Measurements from ENCODE around the gene TCF3. TPM values are rescaled to one million over a fixed set of nuclear protein-coding genes. Genes with fewer than 3 reads are reported as not detected.

Gene TCF3
- total RNA-seq, 1 experiment from 2014 or later = 304 TPM

DNA sequence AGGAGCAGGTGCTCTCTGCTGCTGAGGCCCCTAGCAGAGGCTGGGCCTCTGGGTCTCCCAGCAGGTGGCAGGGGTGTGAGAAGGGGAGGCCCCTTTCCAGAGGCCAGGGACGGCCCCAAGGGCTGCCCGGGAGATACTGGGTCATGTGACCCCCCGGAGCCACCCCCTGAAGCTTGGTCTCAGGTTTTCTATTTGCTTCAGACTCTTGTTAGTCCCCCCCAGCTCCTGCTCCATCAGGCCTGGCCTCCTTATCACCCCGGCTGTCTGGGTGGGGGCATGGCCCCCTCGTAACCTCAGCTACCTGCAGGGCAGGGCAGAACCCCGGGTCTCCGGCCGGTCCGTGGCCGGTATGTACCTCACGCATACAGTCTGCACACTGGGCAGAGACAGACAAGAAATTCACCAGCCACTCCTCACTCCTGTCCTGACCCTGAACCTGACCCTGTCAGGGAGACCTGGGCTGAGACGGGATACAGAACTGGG is 13.2 kb upstream of the TCF3 start:
- Histone ChIP-seq H2AK5ac (ENCODE audit: insufficient read length, low read length) (no peak overlapping the region), H2BK120ac (ENCODE audit: low read depth, low read length, poor library complexity, severe bottlenecking) (no peak overlapping the region), H3T11ph (ENCODE audit: low read length) (no peak overlapping the region), H3K79me2 (ENCODE audit: insufficient read depth, low read length) (no peaks in the 10 kb centered on the region), H2AFZ (ENCODE audit: low read length) (no peak overlapping the region), H3K27ac (ENCODE audit: insufficient read length, low read depth, low read length) (no peak overlapping the region), H3K14ac (ENCODE audit: insufficient read depth, low read length) (no peak overlapping the region), H2BK12ac (ENCODE audit: insufficient read length, low read depth, low read length) (no peak overlapping the region), H3K4me2 (ENCODE audit: insufficient read depth, insufficient read length, low read length) (no peak overlapping the region), H2BK20ac (ENCODE audit: low read depth, low read length, poor library complexity, severe bottlenecking) (no peak overlapping the region), H3K56ac (ENCODE audit: insufficient read length, low read depth, low read length) (no peak overlapping the region), H4K5ac (ENCODE audit: insufficient read length, low read depth, low read length) (no peak overlapping the region), H3K4me1 (ENCODE audit: insufficient read depth, low read length) (no peaks in the 10 kb centered on the region; the same call in 1 of the 2 replicates), H4K20me1 (ENCODE audit: control insufficient read depth, insufficient read depth, insufficient read length) (no peaks in the 10 kb centered on the region), H3K9ac (ENCODE audit: extremely low read depth, insufficient read length, low read length) (no peak overlapping the region), H3K18ac (ENCODE audit: insufficient read length, low read depth, low read length) (no peak overlapping the region), H3K23me2 (ENCODE audit: insufficient read length, low read depth, low read length, poor library complexity, severe bottlenecking) (peaks cover 10% of the 10 kb centered on the region), H2BK5ac (ENCODE audit: insufficient read length, low read length) (no peak overlapping the region), H4K91ac (ENCODE audit: insufficient read length, low read depth, low read length) (no peak overlapping the region), H4K8ac (replicated peaks; ENCODE audit: insufficient read length, low read depth, low read length) (no peak overlapping the region), H2BK15ac (ENCODE audit: low read depth, low read length) (no peak overlapping the region), H3K4ac (ENCODE audit: low read depth, low read length) (no peak overlapping the region), H3K27me3 (ENCODE audit: insufficient read depth, low read length) (peaks cover 24% of the 10 kb centered on the region; the same call in 1 of the 2 replicates), H3K79me1 (ENCODE audit: insufficient read depth, low read depth, low read length, poor library complexity, severe bottlenecking) (no peaks in the 10 kb centered on the region), H3K23ac (ENCODE audit: insufficient read length, low read depth, low read length) (no peak overlapping the region), H3K9me3 (ENCODE audit: control insufficient read depth, low read depth, low read length) (no peaks in the 10 kb centered on the region)
- H3K27me3 Mint-ChIP-seq (ENCODE audit: low read depth) = peaks cover 45% of the 10 kb centered on the region
- H3K36me3 Mint-ChIP-seq (ENCODE audit: insufficient read depth in 1 of 3, low read depth in 3 of 3) = peaks cover 0 to 1% (median 0%) of the 10 kb centered on the region in 3 experiments; a peak in 1 of 7 replicates
- peaks cover 2 to 3% of the 10 kb centered on the region in 2 experiments; a peak in 3 of 5 replicates for H3K9me3 Mint-ChIP-seq
- WGBS (ENCODE audit: extremely low coverage, insufficient read length, low lambda C conversion rate) = no CpG with 5 or more reads among the region's 12 CpGs
- TF ChIP-seq CTCF (conservative IDR thresholded peaks at IDR 0.05) = no peak
- 0 out of 7 replicates have a peak overlapping the region, but pooled peaks of 1 of the 3 experiments have one; percentile 47 for H3K27ac Mint-ChIP-seq
- DNase-seq = no peak
- peaks cover 14 to 25% of the 10 kb centered on the region in 2 experiments for H3K4me1 Mint-ChIP-seq
- H3K4me3 Mint-ChIP-seq = no peak overlapping the region

All from H9 (cell line).